Measurements from ENCODE around the gene ZNF121. TPM values are rescaled to one million over a fixed set of nuclear protein-coding genes. Genes with fewer than 3 reads are reported as not detected.
"Not testable (repeated sequence)": the region's sequence is repeated elsewhere in the genome, so short reads cannot be mapped to it uniquely, and the experiment has no call there.

Gene ZNF121
- total RNA-seq, 4 donors from 2014 or later: 28.1 to 44.6 (median 31.2) TPM

DNA sequence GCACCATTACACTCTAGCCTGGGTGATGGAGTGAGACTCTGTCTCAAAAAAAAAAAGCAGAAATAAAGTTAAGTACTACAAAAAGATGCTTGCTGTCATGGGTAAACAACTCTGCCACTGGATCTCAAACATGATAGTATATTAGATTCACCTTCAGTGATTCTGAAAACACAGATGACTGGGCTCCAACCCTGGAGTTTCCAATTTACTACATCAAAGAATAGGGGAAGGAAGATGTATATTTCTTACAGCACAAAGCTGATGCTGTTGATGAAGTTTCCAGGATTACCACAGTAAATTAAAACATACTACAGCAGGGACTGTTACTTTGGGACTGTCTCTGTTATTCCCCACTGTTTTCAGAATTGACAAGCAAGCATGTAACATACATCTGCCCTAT, 31.5 kb upstream of the ZNF121 start:
- DNase-seq (ENCODE audit: low spot score in 2 of 2): no peak
- TF ChIP-seq POLR2A (IDR thresholded peaks at IDR 0.05): no peak
- TF ChIP-seq, protein P1, sequence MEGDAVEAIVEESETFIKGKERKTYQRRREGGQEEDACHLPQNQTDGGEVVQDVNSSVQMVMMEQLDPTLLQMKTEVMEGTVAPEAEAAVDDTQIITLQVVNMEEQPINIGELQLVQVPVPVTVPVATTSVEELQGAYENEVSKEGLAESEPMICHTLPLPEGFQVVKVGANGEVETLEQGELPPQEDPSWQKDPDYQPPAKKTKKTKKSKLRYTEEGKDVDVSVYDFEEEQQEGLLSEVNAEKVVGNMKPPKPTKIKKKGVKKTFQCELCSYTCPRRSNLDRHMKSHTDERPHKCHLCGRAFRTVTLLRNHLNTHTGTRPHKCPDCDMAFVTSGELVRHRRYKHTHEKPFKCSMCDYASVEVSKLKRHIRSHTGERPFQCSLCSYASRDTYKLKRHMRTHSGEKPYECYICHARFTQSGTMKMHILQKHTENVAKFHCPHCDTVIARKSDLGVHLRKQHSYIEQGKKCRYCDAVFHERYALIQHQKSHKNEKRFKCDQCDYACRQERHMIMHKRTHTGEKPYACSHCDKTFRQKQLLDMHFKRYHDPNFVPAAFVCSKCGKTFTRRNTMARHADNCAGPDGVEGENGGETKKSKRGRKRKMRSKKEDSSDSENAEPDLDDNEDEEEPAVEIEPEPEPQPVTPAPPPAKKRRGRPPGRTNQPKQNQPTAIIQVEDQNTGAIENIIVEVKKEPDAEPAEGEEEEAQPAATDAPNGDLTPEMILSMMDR (IDR thresholded peaks at IDR 0.05): no peak
- intact Hi-C loops (cut with DNase I; ENCODE audit: low total_unique reads): no loop called here
- H3K4me3 ChIP-seq (ENCODE audit: low read depth, poor library complexity, severe bottlenecking): no peak overlapping the region

DNA sequence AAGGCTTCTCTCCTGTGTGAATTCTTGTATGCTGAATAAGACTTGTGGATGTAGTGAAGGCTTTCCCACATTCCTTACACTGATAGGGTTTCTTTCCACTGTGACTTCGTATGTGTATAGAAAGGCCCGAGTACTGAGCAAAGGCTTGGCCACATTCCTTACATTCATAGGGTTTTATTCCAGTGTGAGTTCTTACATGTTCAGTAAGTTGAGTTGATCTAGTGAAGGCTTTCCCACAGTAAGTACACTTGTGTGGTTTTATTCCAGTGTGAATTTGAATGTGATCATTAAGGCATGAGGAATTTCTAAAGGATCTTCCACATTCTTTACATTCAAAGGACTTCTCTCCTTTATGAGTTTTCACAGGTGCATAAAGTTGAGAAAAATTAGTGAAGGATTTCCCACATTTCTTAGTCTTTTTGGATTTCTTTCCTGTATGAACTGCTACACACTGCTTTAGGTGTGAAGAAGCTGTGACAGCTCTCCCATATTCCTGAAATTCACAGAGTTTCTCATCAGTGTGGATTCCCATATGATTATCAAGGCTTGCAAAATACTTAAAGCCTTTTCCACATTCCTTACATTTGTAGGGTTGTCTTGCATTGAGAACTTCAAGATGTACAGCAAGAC, 26.3 kb upstream of the ZNF121 start:
- intact Hi-C loops (cut with DNase I; ENCODE audit: low total_unique reads): no loop called here
- no peak for DNase-seq (ENCODE audit: low spot score in 2 of 2)
- no peak overlapping the region for H3K4me3 ChIP-seq (ENCODE audit: low read depth, poor library complexity, severe bottlenecking)
- TF ChIP-seq, protein P1 (IDR thresholded peaks at IDR 0.05): no peak
- WGBS, 2 donors: 96% methylated on average over 2 of the region's 2 CpGs

DNA sequence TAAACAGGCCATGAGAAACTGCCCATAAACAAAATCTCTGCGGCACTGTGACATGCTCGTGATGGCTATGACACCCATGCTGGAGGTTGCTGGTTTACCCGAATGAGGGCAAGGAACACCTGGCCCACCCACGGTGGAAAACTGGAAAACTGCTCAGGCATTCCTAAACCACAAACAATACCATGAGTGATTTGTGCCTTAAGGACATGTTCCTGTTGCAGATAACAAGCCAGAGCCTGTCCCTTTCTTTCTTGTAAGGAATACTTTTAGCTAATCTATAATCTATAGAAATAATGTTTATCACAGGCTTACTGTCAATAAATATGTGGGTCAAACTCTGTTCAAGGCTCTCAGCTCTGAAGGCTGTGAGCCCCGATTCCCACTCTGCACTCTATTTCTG, 24.6 kb upstream of the ZNF121 start:
- WGBS, 2 donors: 86 to 88% methylated on average over 5 of the region's 5 CpGs
- DNase-seq (ENCODE audit: low spot score in 2 of 2): no peak
- intact Hi-C loops (cut with DNase I; ENCODE audit: low total_unique reads): no loop called here
- no peak overlapping the region for H3K4me3 ChIP-seq (ENCODE audit: low read depth, poor library complexity, severe bottlenecking)
- TF ChIP-seq, protein P1 (IDR thresholded peaks at IDR 0.05): no peak

DNA sequence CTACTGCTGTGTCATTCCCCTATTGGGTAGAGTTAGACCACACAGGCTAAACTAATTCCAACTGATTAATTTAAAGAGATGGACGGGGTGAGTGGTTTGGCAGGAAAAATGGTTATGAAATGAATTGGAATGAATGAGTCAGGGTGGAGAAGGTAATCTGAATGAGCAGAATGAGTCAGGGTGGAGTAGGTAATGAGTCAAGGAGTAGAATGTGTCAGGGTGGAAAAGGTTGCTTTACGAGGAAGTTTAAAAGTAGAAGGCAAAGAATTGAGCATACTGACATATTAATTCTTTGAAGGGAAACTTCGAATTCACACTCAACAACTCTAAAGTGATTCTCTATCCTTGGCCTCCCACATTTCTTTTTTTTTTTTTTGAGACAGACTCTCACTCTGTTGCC, 12.7 kb upstream of the ZNF121 start:
- no peak for TF ChIP-seq POLR2A (IDR thresholded peaks at IDR 0.05)
- TF ChIP-seq, protein P1 (IDR thresholded peaks at IDR 0.05): no peak
- WGBS, 2 donors: 57 to 64% methylated on average over 3 of the region's 3 CpGs
- intact Hi-C loops (cut with DNase I; ENCODE audit: low total_unique reads): loop anchor here (10.0 kb wide), 1 partner anchor 188 kb away; no protein-coding TSS in a partner anchor
- no peak for DNase-seq (ENCODE audit: low spot score in 2 of 2)
- H3K4me3 ChIP-seq (ENCODE audit: low read depth, poor library complexity, severe bottlenecking): no peak overlapping the region

DNA sequence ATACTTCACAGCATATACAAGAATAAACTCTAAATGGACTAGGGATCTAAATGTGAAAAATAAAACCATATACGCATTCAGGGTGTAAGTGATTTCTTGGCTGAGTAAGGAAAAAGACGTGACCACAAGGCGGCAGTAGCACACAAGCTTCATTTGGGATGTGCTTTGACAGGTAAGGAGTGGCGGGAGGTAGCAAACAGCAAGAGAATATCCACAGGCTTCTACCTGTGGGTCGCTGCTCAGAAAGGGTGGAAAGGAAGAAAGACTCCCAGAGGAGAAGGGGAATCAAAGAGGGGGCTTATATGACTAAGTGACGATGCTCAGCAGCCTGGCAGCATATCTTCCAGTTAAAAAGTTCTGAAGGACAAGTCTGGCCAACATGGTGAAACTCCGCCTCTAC, 2.5 kb upstream of the ZNF121 start:
- intact Hi-C loops (cut with DNase I; ENCODE audit: low total_unique reads): no loop called here
- no peak overlapping the region for H3K4me3 ChIP-seq (ENCODE audit: low read depth, poor library complexity, severe bottlenecking)
- 15 to 20% methylated on average over 7 of the region's 7 CpGs for WGBS, 2 donors
- TF ChIP-seq POLR2A (IDR thresholded peaks at IDR 0.05): no peak
- TF ChIP-seq, protein P1 (IDR thresholded peaks at IDR 0.05): no peak
- DNase-seq (ENCODE audit: low spot score in 2 of 2): peak; percentile 63 to 91

DNA sequence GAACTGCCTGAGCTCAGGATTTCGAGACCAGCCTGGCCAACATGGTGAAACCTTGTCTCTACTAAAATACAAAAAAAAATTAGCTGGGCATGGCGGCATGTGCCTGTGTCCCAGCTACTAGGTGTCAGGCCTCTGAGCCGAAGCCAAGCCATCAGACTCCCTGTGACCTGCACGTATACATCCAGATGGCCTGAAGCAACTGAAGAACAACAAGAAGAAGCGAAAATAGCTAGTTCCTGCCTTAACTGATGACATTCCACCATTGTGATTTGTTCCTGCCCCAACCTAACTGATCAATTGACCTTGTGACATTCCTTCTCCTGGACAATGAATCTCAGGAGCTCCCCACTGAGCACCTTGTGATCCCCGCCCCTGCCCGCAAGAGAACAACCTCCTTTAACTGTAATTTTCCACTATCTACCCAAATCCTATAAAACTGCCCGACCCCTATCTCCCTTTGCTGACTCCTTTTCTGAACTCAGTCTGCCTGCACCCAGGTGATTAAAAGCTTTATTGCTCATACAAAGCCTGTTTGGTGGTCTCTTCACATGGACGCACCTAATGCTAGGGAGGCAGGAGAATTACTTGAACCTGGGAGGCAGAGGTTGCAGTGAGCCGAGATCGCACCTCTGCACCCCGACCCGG, 2.1 kb downstream of the ZNF121 start:
- intact Hi-C loops (cut with DNase I; ENCODE audit: low total_unique reads); DNase-seq (ENCODE audit: low spot score in 2 of 2); H3K4me3 ChIP-seq (ENCODE audit: low read depth, poor library complexity, severe bottlenecking): not testable (repeated sequence)
- 91 to 93% methylated on average over 13 of the region's 13 CpGs for WGBS, 2 donors
